GM19193 (cell line): ENCODE results near the gene PDE11A.

ENCODE experiments used
- POLR2A ChIP-seq: IDR thresholded peaks from 4 replicates; pipeline ENCODE4 v1.6.1; 2011; ENCODE audit not compliant: insufficient read depth, insufficient read length; ENCODE audit errors: extremely low read depth

The PDE11A gene

GRCh38 chr2:177868806-177869205, 203.8 kb downstream of the PDE11A start:
- TF ChIP-seq POLR2A = no peak

GRCh38 chr2:177857538-177857937, 215.0 kb downstream of the PDE11A start:
- TF ChIP-seq POLR2A = no peak

- TF ChIP-seq POLR2A = no peak
Measured at GRCh38 chr2:177852389-177852788, 220.2 kb downstream of the PDE11A start.

GRCh38 chr2:177843188-177843587, 229.4 kb downstream of the PDE11A start:
- no peak for TF ChIP-seq POLR2A

- no peak for TF ChIP-seq POLR2A
Measured at GRCh38 chr2:177842243-177842642, 230.3 kb downstream of the PDE11A start.

DNA sequence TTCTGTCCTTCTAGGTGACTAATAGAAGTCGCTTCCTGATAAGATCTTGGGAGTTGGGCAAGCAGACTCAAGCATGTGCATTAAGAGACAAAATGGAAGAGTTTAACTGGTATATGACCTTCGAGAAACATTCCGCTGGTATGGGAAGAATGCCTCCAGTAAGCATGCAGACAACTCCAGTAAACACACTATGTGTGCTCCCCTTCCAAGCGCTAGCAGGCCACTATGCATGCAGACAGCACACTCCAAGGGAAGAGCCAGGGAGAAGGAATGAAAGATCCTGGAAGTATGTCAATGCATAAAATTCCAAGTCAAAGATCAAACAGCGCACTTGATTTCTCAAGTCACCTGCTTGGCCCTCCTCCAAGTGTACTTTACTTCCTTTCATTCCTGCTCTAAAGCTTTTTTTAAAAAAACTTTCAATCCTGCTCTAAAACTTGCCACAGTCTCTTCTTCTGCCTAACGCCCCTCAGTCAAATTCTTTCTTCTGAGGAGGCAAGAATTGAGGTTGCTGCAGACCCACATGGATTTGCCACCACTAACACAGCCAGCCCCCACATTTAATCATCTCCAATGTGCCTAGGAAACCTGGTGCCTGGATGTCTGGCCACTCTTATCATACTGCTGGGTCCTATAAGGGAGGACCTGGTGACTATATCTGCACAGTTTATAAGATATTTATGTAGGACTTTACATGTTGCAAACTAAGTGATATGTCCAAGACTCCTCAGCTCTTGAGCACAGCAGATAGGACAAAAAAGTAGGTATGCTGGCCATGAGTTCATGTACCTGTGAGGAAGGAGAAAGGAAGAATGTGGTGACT, 239.8 kb downstream of the PDE11A start:
- TF ChIP-seq POLR2A = no peak

- TF ChIP-seq POLR2A = no peak
Measured at GRCh38 chr2:177830881-177831386, 241.6 kb downstream of the PDE11A start.

- no peak for TF ChIP-seq POLR2A
Measured at GRCh38 chr2:177828557-177828956, 244.0 kb downstream of the PDE11A start.

- no peak for TF ChIP-seq POLR2A
Measured at GRCh38 chr2:177826897-177827296, 245.7 kb downstream of the PDE11A start.

GRCh38 chr2:177822941-177823340, 249.6 kb downstream of the PDE11A start:
- TF ChIP-seq POLR2A = no peak

- TF ChIP-seq POLR2A = no peak
Measured at GRCh38 chr2:177818412-177818811, 254.2 kb downstream of the PDE11A start.

DNA sequence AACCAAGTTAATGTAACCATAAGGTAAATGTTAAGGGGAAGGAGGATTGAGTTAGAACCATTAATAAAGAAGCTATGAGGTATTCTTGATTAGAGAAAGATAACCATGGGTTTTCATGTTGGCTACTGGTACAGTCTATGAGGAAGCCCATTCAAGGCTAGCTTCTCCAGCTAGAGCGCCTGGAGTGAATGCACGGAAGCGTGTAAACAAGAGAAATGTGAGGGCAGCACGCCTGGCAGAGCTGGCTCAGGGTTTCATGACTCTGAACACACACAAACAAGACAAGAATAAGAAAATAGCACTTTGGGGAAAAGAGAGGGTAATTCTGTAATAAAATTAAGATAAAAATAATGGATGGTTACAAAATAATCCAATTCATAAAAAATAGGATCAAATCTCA, 255.3 kb downstream of the PDE11A start:
- no peak for TF ChIP-seq POLR2A

- TF ChIP-seq POLR2A = no peak
Measured at GRCh38 chr2:177816766-177817165, 255.8 kb downstream of the PDE11A start.

GRCh38 chr2:177812713-177813396, 259.7 kb downstream of the PDE11A start:
- TF ChIP-seq POLR2A = no peak

DNA sequence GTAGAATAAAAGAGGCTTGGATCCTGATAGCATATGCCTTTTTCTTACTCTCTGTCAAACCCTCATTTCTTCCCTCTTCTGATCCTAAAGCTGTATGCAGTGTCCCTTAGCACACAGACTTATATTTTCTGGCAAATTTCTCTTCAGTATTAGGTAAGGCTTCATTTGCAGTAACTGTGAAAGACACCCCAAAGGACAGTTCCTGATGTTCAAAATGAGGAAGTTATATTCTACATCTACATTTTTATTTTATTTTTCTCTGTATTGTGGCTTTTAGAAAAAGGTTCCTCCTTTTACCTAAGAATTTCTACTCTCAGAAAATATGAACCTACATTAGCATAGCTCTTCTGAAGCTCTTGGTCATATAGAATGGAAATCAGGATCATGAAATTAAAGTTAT, 261.7 kb downstream of the PDE11A start:
- TF ChIP-seq POLR2A = no peak
